ENCODE measurements around the gene STXBP4.

STXBP4 gene

GRCh38 chr17:54956791-54957190, 11.8 kb upstream of the STXBP4 start:
- H3K9me3 Mint-ChIP-seq, result no peaks in the 10 kb centered on the region
- H3K36me3 Mint-ChIP-seq (ENCODE audit: low read depth), result peaks cover 73% of the 10 kb centered on the region
- H3K27me3 Mint-ChIP-seq (ENCODE audit: low read depth, poor library complexity), result no peaks in the 10 kb centered on the region
- no peak for DNase-seq
- no peak overlapping the region for H3K4me3 Mint-ChIP-seq
- no peak for TF ChIP-seq CTCF (IDR thresholded peaks at IDR 0.05)
- H3K4me1 Mint-ChIP-seq, result peaks cover 12% of the 10 kb centered on the region
- H3K27ac Mint-ChIP-seq, result peak overlapping the region; percentile 33

GRCh38 chr17:54967621-54968261, 824 bp upstream of the STXBP4 start:
- H3K4me1 Mint-ChIP-seq, result peaks cover 22% of the 10 kb centered on the region
- H3K36me3 Mint-ChIP-seq (ENCODE audit: low read depth), result peaks cover 26% of the 10 kb centered on the region
- no peak overlapping the region for H3K4me3 Mint-ChIP-seq
- H3K9me3 Mint-ChIP-seq, result no peaks in the 10 kb centered on the region
- no peak overlapping the region for H3K27ac Mint-ChIP-seq
- TF ChIP-seq CTCF (IDR thresholded peaks at IDR 0.05), result no peak
- no peak for DNase-seq
- no peaks in the 10 kb centered on the region for H3K27me3 Mint-ChIP-seq (ENCODE audit: low read depth, poor library complexity)

- Mint-ChIP-seq H3K9me3 (peaks cover 4% of the 10 kb centered on the region), H3K36me3 (ENCODE audit: low read depth) (peaks cover 33% of the 10 kb centered on the region), H3K4me3 (no peak overlapping the region), H3K27ac (no peak overlapping the region), H3K4me1 (peaks cover 22% of the 10 kb centered on the region), H3K27me3 (ENCODE audit: low read depth, poor library complexity) (no peaks in the 10 kb centered on the region)
- TF ChIP-seq CTCF (IDR thresholded peaks at IDR 0.05), result no peak
- no peak for DNase-seq
Measured at GRCh38 chr17:54968988-54969332, 395 bp downstream of the STXBP4 start.

- Mint-ChIP-seq H3K27ac (no peak overlapping the region), H3K4me3 (no peak overlapping the region), H3K9me3 (peaks cover 12% of the 10 kb centered on the region), H3K27me3 (ENCODE audit: low read depth, poor library complexity) (no peaks in the 10 kb centered on the region), H3K4me1 (peaks cover 22% of the 10 kb centered on the region), H3K36me3 (ENCODE audit: low read depth) (peaks cover 42% of the 10 kb centered on the region)
- no peak for DNase-seq
- TF ChIP-seq CTCF (IDR thresholded peaks at IDR 0.05), result no peak
Measured at GRCh38 chr17:54969658-54970572, 1.4 kb downstream of the STXBP4 start.

- Mint-ChIP-seq H3K9me3 (peaks cover 23% of the 10 kb centered on the region), H3K4me3 (no peak overlapping the region), H3K4me1 (peaks cover 17% of the 10 kb centered on the region), H3K36me3 (ENCODE audit: low read depth) (peaks cover 42% of the 10 kb centered on the region), H3K27ac (no peak overlapping the region), H3K27me3 (ENCODE audit: low read depth, poor library complexity) (no peaks in the 10 kb centered on the region)
- TF ChIP-seq CTCF (IDR thresholded peaks at IDR 0.05), result no peak
- no peak for DNase-seq
Measured at GRCh38 chr17:54971147-54971546, 2.6 kb downstream of the STXBP4 start.
